HEK293 (cell line): ENCODE data around the gene NUDT13.

ENCODE experiments used
- CTCF ChIA-PET: fragments of 350-600 bp; formaldehyde crosslinking; extraction: SDS; loops from one replicate; lab custom pipeline; 2021; ENCODE audit warnings: antibody characterized with exemption; lab: Yijun Ruan, JAX
- POLR2A ChIA-PET: fragments of 300-600 bp; formaldehyde crosslinking; extraction: SDS; loops from one replicate; lab custom pipeline; 2020; ENCODE audit warnings: antibody characterized with exemption, inconsistent platforms; lab: Yijun Ruan, JAX
- H3K27ac ChIP-seq: fragments of 200-500 bp; sonication (Bioruptor generic); 2 replicates; pipeline ENCODE4 v1.5.1; 2014; ENCODE audit warnings: low read depth, low read length, control low read depth, inconsistent platforms; ENCODE audit errors: extremely low read depth
- H3K36me3 ChIP-seq, 2 experiments: fragments of 200-500 bp in 1 of 2; sonication (Bioruptor generic) in 1 of 2; 1 replicate in 1 of 2; 2 replicates in 1 of 2; pipeline ENCODE4 v1.5.1; 2014 to 2017; ENCODE audit warnings: inconsistent platforms in 2 of 2, low read length in 2 of 2; ENCODE audit not compliant: control insufficient read depth in 2 of 2, insufficient read depth in 1 of 2
- H3K4me1 ChIP-seq: fragments of 200-500 bp; sonication (Bioruptor generic); 2 replicates; pipeline ENCODE4 v1.5.1; 2014; ENCODE audit warnings: mild to moderate bottlenecking, low read length, inconsistent platforms; ENCODE audit not compliant: control insufficient read depth, insufficient read depth
- H3K4me3 ChIP-seq: 2 replicates; pipeline ENCODE4 v1.5.1; 2011; ENCODE audit warnings: low read depth, mild to moderate bottlenecking, control low read depth, low read length, moderate library complexity
- H3K9me3 ChIP-seq: fragments of 200-500 bp; sonication (Bioruptor generic); 2 replicates; pipeline ENCODE4 v1.5.1; 2014; ENCODE audit warnings: low read depth, low read length, inconsistent platforms; ENCODE audit not compliant: control insufficient read depth, insufficient read depth
- GLIS1 ChIP-seq: fragments of 450-650 bp; formaldehyde crosslinking; IDR thresholded peaks from 2 replicates; pipeline ENCODE4 v1.5.1; 2016; ENCODE audit warnings: missing biosample characterization, missing genetic modification characterization
- HOXC10 ChIP-seq: sonication (generic); formaldehyde crosslinking; IDR thresholded peaks from 2 replicates; pipeline ENCODE4 v1.8.1; 2023; ENCODE audit warnings: mild to moderate bottlenecking, missing genetic modification reagents
- KLF7 ChIP-seq: fragments of 450-650 bp; formaldehyde crosslinking; IDR thresholded peaks from 2 replicates; pipeline ENCODE4 v1.5.1; 2016; ENCODE audit warnings: missing biosample characterization, missing genetic modification characterization, borderline replicate concordance
- MZF1 ChIP-seq: fragments of 450-650 bp; formaldehyde crosslinking; IDR thresholded peaks from 2 replicates; pipeline ENCODE4 v1.5.1; 2017; ENCODE audit warnings: missing biosample characterization, missing genetic modification characterization, borderline replicate concordance
- REPIN1 ChIP-seq: fragments of 450-650 bp; formaldehyde crosslinking; IDR thresholded peaks from 2 replicates; pipeline ENCODE4 v1.5.1; 2017; ENCODE audit warnings: missing biosample characterization, missing genetic modification characterization, low read depth
- ZBTB21 ChIP-seq: fragments of 450-650 bp; formaldehyde crosslinking; IDR thresholded peaks from 2 replicates; pipeline ENCODE4 v1.5.1; 2017; ENCODE audit warnings: missing biosample characterization, missing genetic modification characterization
- ZNF121 ChIP-seq: fragments of 450-650 bp; formaldehyde crosslinking; IDR thresholded peaks from 2 replicates; pipeline ENCODE4 v1.5.1; 2016; ENCODE audit warnings: missing biosample characterization, missing genetic modification characterization
- ZNF354C ChIP-seq: fragments of 450-650 bp; formaldehyde crosslinking; IDR thresholded peaks from 2 replicates; pipeline ENCODE4 v1.5.1; 2016; ENCODE audit warnings: missing biosample characterization, missing genetic modification characterization, low read depth, borderline replicate concordance
- ZNF555 ChIP-seq: fragments of 450-650 bp; formaldehyde crosslinking; conservative IDR thresholded peaks from 2 replicates; pipeline ENCODE4 v1.5.1; 2017; ENCODE audit warnings: missing biosample characterization, mild to moderate bottlenecking, missing genetic modification characterization, inconsistent platforms
- ZNF585B ChIP-seq: fragments of 450-650 bp; formaldehyde crosslinking; IDR thresholded peaks from 2 replicates; pipeline ENCODE4 v1.5.1; 2016; ENCODE audit warnings: missing biosample characterization, missing genetic modification characterization
- ZNF596 ChIP-seq: fragments of 450-650 bp; IDR thresholded peaks from 2 replicates; pipeline ENCODE4 v1.5.0; 2018; ENCODE audit warnings: missing biosample characterization, mild to moderate bottlenecking, missing genetic modification characterization, moderate library complexity
- ZNF629 ChIP-seq: fragments of 450-650 bp; formaldehyde crosslinking; IDR thresholded peaks from 2 replicates; pipeline ENCODE4 v1.5.1; 2017; ENCODE audit warnings: missing biosample characterization, missing genetic modification characterization
- TF ChIP-seq, protein P1 (sequence below): fragments of 450-650 bp; formaldehyde crosslinking; IDR thresholded peaks from 2 replicates; pipeline ENCODE4 v1.5.1; 2016; ENCODE audit warnings: missing biosample characterization, missing genetic modification characterization
- TF ChIP-seq, protein P2 (sequence below): fragments of 450-650 bp; formaldehyde crosslinking; IDR thresholded peaks from 2 replicates; pipeline ENCODE4 v1.5.1; 2016; ENCODE audit warnings: missing biosample characterization, missing genetic modification characterization
- TF ChIP-seq, protein P3 (sequence below): fragments of 450-650 bp; formaldehyde crosslinking; IDR thresholded peaks from 2 replicates; pipeline ENCODE4 v1.5.1; 2017; ENCODE audit warnings: missing biosample characterization, missing genetic modification characterization
- TF ChIP-seq, protein P4 (sequence below): fragments of 450-650 bp; formaldehyde crosslinking; IDR thresholded peaks from 2 replicates; pipeline ENCODE4 v1.5.1; 2016; ENCODE audit warnings: missing biosample characterization, missing genetic modification characterization

The NUDT13 gene

DNA sequence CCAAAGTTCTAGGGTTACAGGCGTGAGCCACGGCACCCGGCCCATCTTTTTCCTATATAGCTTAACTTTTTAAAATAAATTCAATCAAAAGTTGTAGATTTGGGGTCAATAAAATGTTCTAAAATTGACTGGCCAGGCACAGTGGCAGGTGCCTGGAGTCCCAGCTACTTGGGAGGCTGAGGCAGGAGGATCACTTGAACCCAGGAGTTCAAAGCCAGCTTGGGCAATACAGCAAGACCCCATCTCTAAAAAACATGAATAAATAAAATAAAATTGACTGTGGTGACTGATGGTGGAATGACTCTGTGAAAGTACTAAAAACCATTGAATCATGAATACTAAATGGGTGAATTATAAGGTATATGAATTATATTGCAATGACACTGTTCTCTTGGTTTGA, 34.4 kb upstream of the NUDT13 start:
- peaks cover 22 to 46% of the 10 kb centered on the region in 2 experiments for H3K36me3 ChIP-seq
- H3K9me3 ChIP-seq: no peaks in the 10 kb centered on the region
- H3K4me1 ChIP-seq: no peaks in the 10 kb centered on the region
- TF ChIP-seq ZNF629 (tag by site-specific recombination): no peak
- 0 out of 2 replicates have a peak, but pooled peaks have one; percentile 30 for TF ChIP-seq ZNF121 (tag by site-specific recombination)
- TF ChIP-seq, all 188 proteins: peak for 1
- CTCF ChIA-PET: no interaction called here
- Histone ChIP-seq H3K27ac (no peak overlapping the region), H3K4me3 (no peak overlapping the region)
- POLR2A ChIA-PET: no interaction called here

DNA sequence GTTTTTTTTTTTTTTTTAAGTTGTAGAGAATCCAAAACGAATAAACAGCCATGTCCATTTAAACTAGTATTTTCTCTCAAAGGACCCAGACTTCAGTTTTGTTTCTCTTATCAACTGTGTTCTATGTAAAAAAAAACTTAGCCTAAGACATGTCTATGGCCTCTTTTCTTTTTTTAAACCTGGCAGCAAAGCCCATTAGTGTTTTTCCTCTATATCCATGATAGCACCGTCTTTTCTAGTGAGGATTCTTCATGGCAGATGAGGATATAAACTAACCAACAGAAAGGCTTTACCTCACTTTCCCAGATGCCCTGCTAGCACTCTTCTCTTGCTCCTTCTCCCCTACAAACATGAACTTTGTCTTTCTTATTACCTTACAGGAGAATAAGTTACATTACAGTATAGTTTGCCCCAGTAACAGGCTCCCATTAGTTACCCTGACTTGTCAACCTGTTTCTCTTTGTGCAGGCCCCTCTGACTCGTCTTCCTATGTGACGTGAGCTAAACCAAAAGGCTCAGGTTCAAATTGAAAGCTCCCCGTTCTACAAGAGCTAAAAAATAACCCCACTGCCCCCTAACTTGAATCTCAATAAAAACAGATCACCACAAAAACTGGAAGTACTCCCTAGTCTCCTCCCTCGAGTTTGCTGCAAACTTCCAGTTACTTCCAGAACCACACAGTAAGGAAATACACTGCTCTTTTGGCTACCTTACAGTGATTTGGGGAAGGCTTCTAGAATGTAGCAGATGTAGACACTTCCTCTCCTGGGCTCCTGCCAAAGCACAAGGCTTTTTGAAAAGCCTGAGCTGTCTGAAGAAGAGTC, 33.7 kb upstream of the NUDT13 start:
- Histone ChIP-seq H3K4me3 (no peak overlapping the region), H3K9me3 (no peaks in the 10 kb centered on the region), H3K4me1 (no peaks in the 10 kb centered on the region), H3K27ac (no peak overlapping the region), H3K36me3 (peaks cover 19 to 41% of the 10 kb centered on the region in 2 experiments)
- TF ChIP-seq, protein P1, sequence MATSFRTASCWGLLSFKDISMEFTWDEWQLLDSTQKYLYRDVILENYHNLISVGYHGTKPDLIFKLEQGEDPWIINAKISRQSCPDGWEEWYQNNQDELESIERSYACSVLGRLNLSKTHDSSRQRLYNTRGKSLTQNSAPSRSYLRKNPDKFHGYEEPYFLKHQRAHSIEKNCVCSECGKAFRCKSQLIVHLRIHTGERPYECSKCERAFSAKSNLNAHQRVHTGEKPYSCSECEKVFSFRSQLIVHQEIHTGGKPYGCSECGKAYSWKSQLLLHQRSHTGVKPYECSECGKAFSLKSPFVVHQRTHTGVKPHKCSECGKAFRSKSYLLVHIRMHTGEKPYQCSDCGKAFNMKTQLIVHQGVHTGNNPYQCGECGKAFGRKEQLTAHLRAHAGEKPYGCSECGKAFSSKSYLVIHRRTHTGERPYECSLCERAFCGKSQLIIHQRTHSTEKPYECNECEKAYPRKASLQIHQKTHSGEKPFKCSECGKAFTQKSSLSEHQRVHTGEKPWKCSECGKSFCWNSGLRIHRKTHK: no peak
- TF ChIP-seq ZBTB21 (tag by site-specific recombination) (no peak), ZNF585B (tag by site-specific recombination) (no peak), MZF1 (tag by site-specific recombination) (no peak)
- TF ChIP-seq, protein P2, sequence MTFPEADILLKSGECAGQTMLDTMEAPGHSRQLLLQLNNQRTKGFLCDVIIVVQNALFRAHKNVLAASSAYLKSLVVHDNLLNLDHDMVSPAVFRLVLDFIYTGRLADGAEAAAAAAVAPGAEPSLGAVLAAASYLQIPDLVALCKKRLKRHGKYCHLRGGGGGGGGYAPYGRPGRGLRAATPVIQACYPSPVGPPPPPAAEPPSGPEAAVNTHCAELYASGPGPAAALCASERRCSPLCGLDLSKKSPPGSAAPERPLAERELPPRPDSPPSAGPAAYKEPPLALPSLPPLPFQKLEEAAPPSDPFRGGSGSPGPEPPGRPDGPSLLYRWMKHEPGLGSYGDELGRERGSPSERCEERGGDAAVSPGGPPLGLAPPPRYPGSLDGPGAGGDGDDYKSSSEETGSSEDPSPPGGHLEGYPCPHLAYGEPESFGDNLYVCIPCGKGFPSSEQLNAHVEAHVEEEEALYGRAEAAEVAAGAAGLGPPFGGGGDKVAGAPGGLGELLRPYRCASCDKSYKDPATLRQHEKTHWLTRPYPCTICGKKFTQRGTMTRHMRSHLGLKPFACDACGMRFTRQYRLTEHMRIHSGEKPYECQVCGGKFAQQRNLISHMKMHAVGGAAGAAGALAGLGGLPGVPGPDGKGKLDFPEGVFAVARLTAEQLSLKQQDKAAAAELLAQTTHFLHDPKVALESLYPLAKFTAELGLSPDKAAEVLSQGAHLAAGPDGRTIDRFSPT (tag by site-specific recombination): no peak
- ChIA-PET POLR2A (no interaction called here), CTCF (interaction anchor here (0.6 to 0.8 kb wide), 2 partner anchors 9 to 620 kb away, joined by 4 to 6 read pairs; no protein-coding TSS in a partner anchor)

DNA sequence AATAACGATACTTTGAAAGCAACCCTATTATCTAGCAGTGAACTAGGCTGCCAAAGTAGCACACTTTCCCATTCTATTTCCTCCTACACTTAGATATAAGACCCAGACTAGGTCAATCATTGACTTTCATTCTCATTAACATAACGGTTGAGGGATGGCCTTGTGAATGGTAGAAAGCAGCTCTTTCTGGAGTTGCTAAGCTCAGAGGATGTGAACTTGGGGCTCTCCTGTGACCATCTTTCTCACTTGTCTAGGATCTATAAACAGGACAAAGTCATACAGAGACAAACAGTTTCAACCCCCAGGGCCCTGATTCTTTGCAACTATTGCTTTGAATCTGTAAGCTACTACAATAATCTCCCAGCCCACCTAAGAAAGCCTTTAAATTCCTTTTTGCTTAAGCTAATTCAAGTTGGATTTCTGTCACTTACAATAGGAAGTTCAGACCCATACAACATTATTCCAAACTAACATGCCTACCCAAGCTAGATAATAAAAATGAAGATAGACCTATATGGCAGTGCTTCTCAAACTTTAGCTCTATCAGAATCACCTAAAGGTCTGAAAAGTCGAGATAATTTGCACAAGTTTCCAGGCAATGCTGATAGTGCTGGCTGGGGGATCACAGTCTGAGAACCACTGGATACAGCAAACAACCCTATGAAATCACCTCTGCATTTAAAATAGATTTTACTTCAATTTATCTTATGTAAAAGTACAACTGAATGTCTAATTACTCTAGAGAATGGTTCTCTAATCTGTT, 30.3 kb upstream of the NUDT13 start:
- Histone ChIP-seq H3K36me3 (peaks cover 0 to 18% of the 10 kb centered on the region in 2 experiments; a peak in 2 of 3 replicates), H3K4me1 (no peaks in the 10 kb centered on the region; the same call in 1 of the 2 replicates), H3K27ac (no peak overlapping the region), H3K4me3 (no peak overlapping the region), H3K9me3 (no peaks in the 10 kb centered on the region)
- CTCF ChIA-PET: interaction anchor here (0.5 kb wide), 1 partner anchor 27 kb away, joined by 4 read pairs; no protein-coding TSS in a partner anchor
- POLR2A ChIA-PET: interaction anchor here (1.7 kb wide), 1 partner anchor 17 kb away, joined by 3 read pairs; the partner anchor contains the start of gene P4HA1
- TF ChIP-seq KLF7 (tag by site-specific recombination): no peak
- TF ChIP-seq HOXC10 (CRISPR knock-in tag): no peak
- TF ChIP-seq ZNF555 (tag by site-specific recombination): no peak
- TF ChIP-seq ZNF354C (tag by site-specific recombination): no peak
- TF ChIP-seq REPIN1: no peak
- TF ChIP-seq GLIS1: no peak
- no peak for TF ChIP-seq ZNF596
- no peak for TF ChIP-seq ZNF121 (tag by site-specific recombination)
- TF ChIP-seq, protein P3, sequence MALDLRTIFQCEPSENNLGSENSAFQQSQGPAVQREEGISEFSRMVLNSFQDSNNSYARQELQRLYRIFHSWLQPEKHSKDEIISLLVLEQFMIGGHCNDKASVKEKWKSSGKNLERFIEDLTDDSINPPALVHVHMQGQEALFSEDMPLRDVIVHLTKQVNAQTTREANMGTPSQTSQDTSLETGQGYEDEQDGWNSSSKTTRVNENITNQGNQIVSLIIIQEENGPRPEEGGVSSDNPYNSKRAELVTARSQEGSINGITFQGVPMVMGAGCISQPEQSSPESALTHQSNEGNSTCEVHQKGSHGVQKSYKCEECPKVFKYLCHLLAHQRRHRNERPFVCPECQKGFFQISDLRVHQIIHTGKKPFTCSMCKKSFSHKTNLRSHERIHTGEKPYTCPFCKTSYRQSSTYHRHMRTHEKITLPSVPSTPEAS (tag by site-specific recombination): no peak
- TF ChIP-seq, protein P4, sequence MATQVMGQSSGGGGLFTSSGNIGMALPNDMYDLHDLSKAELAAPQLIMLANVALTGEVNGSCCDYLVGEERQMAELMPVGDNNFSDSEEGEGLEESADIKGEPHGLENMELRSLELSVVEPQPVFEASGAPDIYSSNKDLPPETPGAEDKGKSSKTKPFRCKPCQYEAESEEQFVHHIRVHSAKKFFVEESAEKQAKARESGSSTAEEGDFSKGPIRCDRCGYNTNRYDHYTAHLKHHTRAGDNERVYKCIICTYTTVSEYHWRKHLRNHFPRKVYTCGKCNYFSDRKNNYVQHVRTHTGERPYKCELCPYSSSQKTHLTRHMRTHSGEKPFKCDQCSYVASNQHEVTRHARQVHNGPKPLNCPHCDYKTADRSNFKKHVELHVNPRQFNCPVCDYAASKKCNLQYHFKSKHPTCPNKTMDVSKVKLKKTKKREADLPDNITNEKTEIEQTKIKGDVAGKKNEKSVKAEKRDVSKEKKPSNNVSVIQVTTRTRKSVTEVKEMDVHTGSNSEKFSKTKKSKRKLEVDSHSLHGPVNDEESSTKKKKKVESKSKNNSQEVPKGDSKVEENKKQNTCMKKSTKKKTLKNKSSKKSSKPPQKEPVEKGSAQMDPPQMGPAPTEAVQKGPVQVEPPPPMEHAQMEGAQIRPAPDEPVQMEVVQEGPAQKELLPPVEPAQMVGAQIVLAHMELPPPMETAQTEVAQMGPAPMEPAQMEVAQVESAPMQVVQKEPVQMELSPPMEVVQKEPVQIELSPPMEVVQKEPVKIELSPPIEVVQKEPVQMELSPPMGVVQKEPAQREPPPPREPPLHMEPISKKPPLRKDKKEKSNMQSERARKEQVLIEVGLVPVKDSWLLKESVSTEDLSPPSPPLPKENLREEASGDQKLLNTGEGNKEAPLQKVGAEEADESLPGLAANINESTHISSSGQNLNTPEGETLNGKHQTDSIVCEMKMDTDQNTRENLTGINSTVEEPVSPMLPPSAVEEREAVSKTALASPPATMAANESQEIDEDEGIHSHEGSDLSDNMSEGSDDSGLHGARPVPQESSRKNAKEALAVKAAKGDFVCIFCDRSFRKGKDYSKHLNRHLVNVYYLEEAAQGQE (tag by site-specific recombination): no peak
